Activated naive CD4-positive, alpha-beta T cell treated with anti-CD3 and anti-CD28 coated beads for 36 hours (primary cell): ENCODE data around the gene ZDHHC21. TPM values are rescaled to one million over a fixed set of nuclear protein-coding genes. Genes with fewer than 3 reads are reported as not detected.

Source experiments
- CTCF ChIA-PET: fragments of 350-600 bp; sonication (Branson Sonifier 250); formaldehyde crosslinking; loops from one replicate; lab custom pipeline; 2021; ENCODE audit warnings: antibody characterized with exemption; lab: Charles Lee
- DNase-seq: peaks from one replicate; pipeline ENCODE4 v3.0.0-alpha.2; 2020
- H3K27ac Mint-ChIP-seq: one replicate; pipeline ENCODE4 v1.8.0; 2021; ENCODE audit warnings: mild to moderate bottlenecking, mixed read lengths
- H3K27me3 Mint-ChIP-seq: one replicate; pipeline ENCODE4 v1.8.0; 2021; ENCODE audit warnings: low read depth, mixed read lengths
- H3K36me3 Mint-ChIP-seq: one replicate; pipeline ENCODE4 v1.8.0; 2021; ENCODE audit warnings: low read depth, mixed read lengths
- H3K4me1 Mint-ChIP-seq: one replicate; pipeline ENCODE4 v1.8.0; 2021; ENCODE audit warnings: low read depth, mixed read lengths
- H3K4me3 Mint-ChIP-seq: one replicate; pipeline ENCODE4 v1.8.0; 2021; ENCODE audit warnings: mild to moderate bottlenecking, moderate library complexity, mixed read lengths
- H3K9me3 Mint-ChIP-seq: one replicate; pipeline ENCODE4 v1.8.0; 2021; ENCODE audit warnings: mixed read lengths
- intact Hi-C: fragments of 100-400 bp; cut with micrococcal nuclease; formaldehyde crosslinking; loops from one replicate; pipeline ENCODE4 v1.15.1; 2023
- total RNA-seq, 2 experiments: library from RNA; stranded (reverse); gene quantifications; one replicate each; pipeline ENCODE4 v1.2.3, GENCODE V29; 2021

ZDHHC21 gene
- total RNA-seq, 2 experiments from 2014 or later = 3.5 to 3.8 TPM

- H3K36me3 Mint-ChIP-seq = peaks cover 3% of the 10 kb centered on the region
- intact Hi-C loops = no loop called here
- peaks cover 5% of the 10 kb centered on the region for H3K9me3 Mint-ChIP-seq
- H3K4me3 Mint-ChIP-seq = no peak overlapping the region
- H3K27ac Mint-ChIP-seq = no peak overlapping the region
- CTCF ChIA-PET = no interaction called here
- peaks cover 8% of the 10 kb centered on the region for H3K4me1 Mint-ChIP-seq
- peak; percentile 20 for DNase-seq
- H3K27me3 Mint-ChIP-seq = peaks cover 12% of the 10 kb centered on the region
These were observed 107.3 kb downstream of the ZDHHC21 start for GRCh38 chr9:14585730-14586473.

- DNase-seq = no peak
- H3K4me1 Mint-ChIP-seq = peaks cover 8% of the 10 kb centered on the region
- no peak overlapping the region for H3K27ac Mint-ChIP-seq
- peaks cover 12% of the 10 kb centered on the region for H3K27me3 Mint-ChIP-seq
- H3K4me3 Mint-ChIP-seq = no peak overlapping the region
- CTCF ChIA-PET = no interaction called here
- H3K36me3 Mint-ChIP-seq = peaks cover 3% of the 10 kb centered on the region
- intact Hi-C loops = no loop called here
- peaks cover 5% of the 10 kb centered on the region for H3K9me3 Mint-ChIP-seq
These were observed 108.7 kb downstream of the ZDHHC21 start for GRCh38 chr9:14584571-14584970.

DNA sequence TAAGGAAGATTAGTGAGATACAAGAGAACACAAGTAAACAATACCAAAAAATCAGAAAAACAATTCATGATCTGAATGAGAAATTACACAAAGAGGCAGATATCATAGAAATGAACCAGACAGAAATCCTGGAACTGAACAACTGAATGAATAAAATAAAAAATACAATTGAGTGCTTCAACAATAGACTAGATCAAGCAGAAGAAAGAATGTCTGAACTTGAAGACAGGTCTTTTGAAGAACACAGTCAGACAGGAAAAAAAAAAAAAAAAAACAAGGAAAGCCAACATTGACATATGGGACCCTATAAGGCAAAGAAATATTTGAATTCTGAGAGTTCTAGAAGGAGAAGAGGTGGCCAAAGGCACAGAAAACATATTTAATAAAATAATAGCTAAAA is 115.2 kb downstream of the ZDHHC21 start:
- no peak for DNase-seq
- H3K4me1 Mint-ChIP-seq = no peaks in the 10 kb centered on the region
- CTCF ChIA-PET = no interaction called here
- H3K27me3 Mint-ChIP-seq = peaks cover 14% of the 10 kb centered on the region
- no peak overlapping the region for H3K27ac Mint-ChIP-seq
- H3K36me3 Mint-ChIP-seq = peaks cover 8% of the 10 kb centered on the region
- intact Hi-C loops = no loop called here
- no peak overlapping the region for H3K4me3 Mint-ChIP-seq
- H3K9me3 Mint-ChIP-seq = peaks cover 23% of the 10 kb centered on the region

DNA sequence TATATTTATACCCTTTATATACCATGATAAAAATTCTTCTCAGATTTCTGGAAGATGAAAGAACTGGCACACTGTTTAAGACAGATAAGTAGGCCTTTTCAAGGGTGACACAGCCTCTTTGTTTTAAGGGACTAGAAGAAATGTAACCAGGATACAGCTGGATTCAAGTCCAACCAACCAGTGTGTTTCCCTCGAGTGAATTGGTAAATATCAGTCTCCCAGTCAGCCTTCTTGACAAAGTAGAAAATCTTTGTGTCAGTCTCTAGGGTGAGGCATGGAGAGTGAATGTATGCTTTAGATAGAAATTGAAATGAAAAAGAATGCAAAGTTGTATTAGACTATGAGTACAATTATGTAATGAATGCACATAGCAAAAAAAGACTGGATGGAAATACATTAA is 119.1 kb downstream of the ZDHHC21 start:
- CTCF ChIA-PET = no interaction called here
- Mint-ChIP-seq H3K9me3 (peaks cover 28% of the 10 kb centered on the region), H3K27me3 (peaks cover 8% of the 10 kb centered on the region), H3K27ac (no peak overlapping the region), H3K4me3 (no peak overlapping the region), H3K4me1 (no peaks in the 10 kb centered on the region), H3K36me3 (peaks cover 11% of the 10 kb centered on the region)
- intact Hi-C loops = no loop called here
- no peak for DNase-seq

DNA sequence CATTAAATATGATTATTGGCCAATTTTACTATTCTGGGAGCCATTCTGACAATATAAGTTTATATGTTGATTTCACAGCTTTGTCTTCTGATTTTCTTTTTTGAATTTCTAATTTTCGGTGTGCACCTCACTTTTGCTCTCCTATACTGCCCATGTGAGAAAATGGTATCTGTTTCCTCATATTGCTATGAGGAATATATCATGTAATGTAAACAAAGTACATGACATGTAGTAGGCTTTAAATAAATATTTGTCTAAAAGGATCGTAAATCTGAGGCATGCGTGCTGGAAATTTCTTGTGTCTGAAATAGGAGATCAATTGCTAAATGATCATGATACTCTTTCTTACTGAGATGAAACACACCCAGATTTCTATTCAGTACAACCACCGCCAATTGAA is 119.9 kb downstream of the ZDHHC21 start:
- no peaks in the 10 kb centered on the region for H3K4me1 Mint-ChIP-seq
- H3K27ac Mint-ChIP-seq = no peak overlapping the region
- CTCF ChIA-PET = no interaction called here
- peaks cover 8% of the 10 kb centered on the region for H3K27me3 Mint-ChIP-seq
- H3K4me3 Mint-ChIP-seq = no peak overlapping the region
- H3K9me3 Mint-ChIP-seq = peaks cover 22% of the 10 kb centered on the region
- intact Hi-C loops = no loop called here
- H3K36me3 Mint-ChIP-seq = peaks cover 10% of the 10 kb centered on the region
- DNase-seq = no peak

DNA sequence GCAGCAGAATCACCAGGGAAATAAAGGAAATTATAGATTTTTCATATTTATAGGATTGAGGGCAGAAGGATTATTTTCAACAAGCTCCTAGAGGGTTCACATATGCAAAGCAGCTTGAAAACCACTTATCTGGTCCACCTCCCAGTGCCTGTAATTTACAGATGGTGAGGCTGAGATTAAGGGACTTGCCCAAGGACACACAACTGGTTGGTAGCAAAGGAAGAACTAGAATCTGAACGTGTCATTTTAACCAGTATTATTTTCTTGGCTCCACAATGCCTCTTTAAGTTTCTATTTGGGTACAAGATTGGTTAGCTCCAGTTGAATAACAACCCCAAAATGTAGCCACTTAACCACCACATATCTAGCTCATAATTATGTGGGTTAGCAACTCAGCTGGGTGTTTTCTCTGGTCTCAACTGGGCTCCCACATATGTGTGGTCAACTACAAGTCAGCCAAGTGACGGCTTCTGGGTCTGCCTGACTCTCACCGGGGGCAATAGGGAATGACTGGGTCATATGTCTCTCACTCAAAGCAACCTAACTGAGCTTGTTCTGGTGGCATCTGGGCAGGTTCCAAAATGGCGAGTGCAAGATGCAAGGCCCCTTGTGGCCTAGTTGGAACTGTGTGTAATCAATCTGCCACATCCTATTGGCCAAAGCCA is 127.7 kb downstream of the ZDHHC21 start:
- no peak overlapping the region for H3K4me3 Mint-ChIP-seq
- H3K27ac Mint-ChIP-seq = no peak overlapping the region
- no peak for DNase-seq
- CTCF ChIA-PET = no interaction called here
- H3K9me3 Mint-ChIP-seq = peaks cover 7% of the 10 kb centered on the region
- peaks cover 4% of the 10 kb centered on the region for H3K27me3 Mint-ChIP-seq
- intact Hi-C loops = no loop called here
- peaks cover 3% of the 10 kb centered on the region for H3K4me1 Mint-ChIP-seq
- H3K36me3 Mint-ChIP-seq = peaks cover 3% of the 10 kb centered on the region

DNA sequence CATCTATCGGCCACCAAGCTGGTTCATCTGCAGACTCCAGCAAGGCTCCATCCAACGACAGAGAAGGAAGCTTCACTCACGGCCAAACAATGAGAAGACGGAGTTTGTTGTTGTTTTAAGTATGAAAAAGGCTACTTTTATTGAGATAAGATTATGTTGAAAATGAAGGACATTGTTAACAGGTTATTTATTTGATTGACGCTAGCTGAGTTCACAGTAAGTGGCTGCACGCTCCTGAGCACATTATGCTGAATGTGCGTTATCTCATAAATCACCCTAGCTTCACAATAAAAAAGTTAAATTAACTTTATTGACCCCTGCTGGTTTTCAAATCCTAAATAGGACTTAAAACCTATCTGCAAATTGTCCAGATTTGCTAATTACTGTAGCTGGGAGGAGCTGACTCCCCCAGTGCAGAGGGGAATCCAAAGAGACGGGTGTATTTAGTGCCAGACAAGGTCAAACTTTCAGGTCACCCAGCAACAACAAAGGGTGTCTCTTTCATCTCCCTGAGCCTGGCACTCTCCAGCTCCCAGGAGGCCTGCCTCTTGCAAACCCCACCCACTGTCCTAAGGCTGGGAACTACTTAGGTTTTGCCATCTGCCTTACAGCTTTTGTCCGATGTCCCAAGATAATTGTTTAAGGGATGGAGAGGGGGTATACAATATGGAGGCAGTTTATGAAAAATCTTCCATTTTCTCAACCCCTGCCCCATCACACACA is 129.2 kb downstream of the ZDHHC21 start:
- Mint-ChIP-seq H3K4me3 (no peak overlapping the region), H3K27me3 (peaks cover 4% of the 10 kb centered on the region)
- CTCF ChIA-PET = interaction anchor here (0.6 kb wide), 1 partner anchor 127 kb away, joined by 3 read pairs; no protein-coding TSS in a partner anchor

DNA sequence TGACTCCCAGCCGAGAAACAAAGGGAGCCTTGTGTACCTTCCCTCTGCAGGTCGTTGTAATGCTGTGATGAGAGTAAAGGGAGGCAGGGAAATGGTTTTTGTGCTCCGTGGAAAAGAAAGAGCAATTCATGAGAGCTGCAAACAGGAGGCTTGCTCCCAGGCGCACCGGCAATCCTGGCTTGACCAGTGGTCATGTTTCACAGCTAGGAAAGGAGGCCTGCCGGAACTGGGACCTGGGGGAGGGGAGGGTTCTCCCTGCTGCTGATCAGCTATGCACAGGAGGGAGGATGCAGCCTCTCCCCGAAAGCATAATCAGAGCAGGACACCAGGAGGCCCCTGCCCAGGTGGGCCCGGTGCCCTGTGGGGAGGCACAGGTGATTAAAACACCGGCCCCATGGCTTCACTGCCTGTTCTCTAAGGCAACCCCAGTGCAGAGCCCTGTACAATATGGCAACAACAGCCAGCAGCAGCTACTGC is 131.3 kb downstream of the ZDHHC21 start:
- Mint-ChIP-seq H3K27ac (no peak overlapping the region), H3K27me3 (peaks cover 4% of the 10 kb centered on the region), H3K4me3 (no peak overlapping the region), H3K4me1 (peaks cover 8% of the 10 kb centered on the region), H3K9me3 (peaks cover 2% of the 10 kb centered on the region), H3K36me3 (no peaks in the 10 kb centered on the region)
- intact Hi-C loops = no loop called here
- DNase-seq = no peak
- CTCF ChIA-PET = interaction anchor here (0.6 kb wide), 1 partner anchor 63 kb away, joined by 3 read pairs; no protein-coding TSS in a partner anchor

More for the DNA sequence above, 129.2 kb downstream of the ZDHHC21 start:
- intact Hi-C loops = no loop called here
- peaks cover 3% of the 10 kb centered on the region for H3K9me3 Mint-ChIP-seq
- peaks cover 8% of the 10 kb centered on the region for H3K4me1 Mint-ChIP-seq
- no peaks in the 10 kb centered on the region for H3K36me3 Mint-ChIP-seq
- no peak overlapping the region for H3K27ac Mint-ChIP-seq
- no peak for DNase-seq

Other genes starting within 250 kb of the ZDHHC21 start
- not detected for gene CER1, start 29.3 kb upstream of the ZDHHC21 start, total RNA-seq
- gene FREM1, start 217.0 kb upstream of the ZDHHC21 start, total RNA-seq = not detected